H1 (cell line): ENCODE measurements around the gene SND1. TPM values are rescaled to one million over a fixed set of nuclear protein-coding genes. Genes with fewer than 3 reads are reported as not detected.
A peak's percentile ranks its signal among the peaks of the same experiment; 100 is the strongest.

ENCODE experiments used
- CTCF ChIA-PET: fragments of 300-600 bp; sonication (Branson Sonifier 250); formaldehyde crosslinking; loops from one replicate; lab custom pipeline; 2021; ENCODE audit not compliant: partially characterized antibody; lab: Charles Lee
- POLR2A ChIA-PET: fragments of 300-600 bp; sonication (Branson Sonifier 250); formaldehyde crosslinking; loops from one replicate; lab custom pipeline; 2021; ENCODE audit warnings: inconsistent platforms; ENCODE audit not compliant: partially characterized antibody; lab: Charles Lee
- DNase-seq, 2 experiments: peaks; one replicate each; pipeline versions ENCODE4 v3.0.0 to v3.0.0-alpha.2; 2010 to 2022; ENCODE audit warnings: low spot score in 2 of 2, low read depth in 1 of 2, mixed read lengths in 1 of 2
- FAIRE-seq: peaks from 2 replicates; lab custom pipeline; 2011; peaks lifted over from hg19 to GRCh38; lab: Jason Lieb, UNC
- H2AFZ ChIP-seq: 2 replicates; pipeline ENCODE4 v1.8.1; 2012; ENCODE audit warnings: low read length, inconsistent platforms
- H2AK5ac ChIP-seq: 2 replicates; pipeline ENCODE4 v1.6.1; 2013; ENCODE audit warnings: low read depth, low read length
- H2BK120ac ChIP-seq: replicated peaks from 2 replicates; pipeline ENCODE3; 2013; ENCODE audit warnings: low read depth, low read length, inconsistent platforms
- H2BK12ac ChIP-seq: 2 replicates; pipeline ENCODE4 v1.6.1; 2013; ENCODE audit warnings: low read depth, low read length
- H2BK15ac ChIP-seq: 2 replicates; pipeline ENCODE4 v1.6.1; 2013; ENCODE audit warnings: low read length
- H2BK20ac ChIP-seq: 2 replicates; pipeline ENCODE4 v1.6.1; 2013; ENCODE audit warnings: low read length
- H2BK5ac ChIP-seq: 2 replicates; pipeline ENCODE4 v1.6.1; 2013; ENCODE audit warnings: low read depth, low read length
- H3K14ac ChIP-seq: 2 replicates; pipeline ENCODE4 v1.6.1; 2013; ENCODE audit warnings: inconsistent platforms; ENCODE audit not compliant: insufficient read length
- H3K18ac ChIP-seq: 2 replicates; pipeline ENCODE4 v1.6.1; 2013; ENCODE audit warnings: low read length; ENCODE audit errors: extremely low read depth
- H3K23ac ChIP-seq: 2 replicates; pipeline ENCODE4 v1.6.1; 2013; ENCODE audit warnings: inconsistent platforms; ENCODE audit not compliant: insufficient read length
- H3K23me2 ChIP-seq: 2 replicates; pipeline ENCODE4 v1.6.1; 2013; ENCODE audit warnings: low read depth, low read length
- H3K27ac ChIP-seq: 2 replicates; pipeline ENCODE4 v1.6.1; 2011; ENCODE audit warnings: low read depth, low read length, inconsistent platforms
- H3K27me3 ChIP-seq, 4 experiments: replicated peaks in 1 of 4; 1 replicate in 1 of 4; 2 replicates in 3 of 4; pipeline versions ENCODE4 v1.6.1 to v1.8.1; 2011 to 2013; ENCODE audit warnings: low read length in 3 of 4, mild to moderate bottlenecking in 3 of 4, inconsistent platforms in 2 of 4, mixed read lengths in 2 of 4, moderate library complexity in 1 of 4; ENCODE audit not compliant: control insufficient read depth in 3 of 4, insufficient read depth in 3 of 4; ENCODE audit errors: extremely low read depth in 1 of 4
- H3K36me3 ChIP-seq, 4 experiments: 2 replicates each; pipeline versions ENCODE4 v1.6.1 to v1.8.1; 2011 to 2013; ENCODE audit warnings: mild to moderate bottlenecking in 4 of 4, low read length in 3 of 4, moderate library complexity in 2 of 4, control low read depth in 1 of 4, inconsistent platforms in 1 of 4; ENCODE audit not compliant: insufficient read depth in 4 of 4, control insufficient read depth in 2 of 4
- H3K4ac ChIP-seq: replicated peaks from 2 replicates; pipeline ENCODE3; 2013; ENCODE audit warnings: low read length, low read depth, mixed read lengths, inconsistent platforms; ENCODE audit not compliant: insufficient read length
- H3K4me1 ChIP-seq, 4 experiments: replicated peaks in 1 of 4; 1 replicate in 1 of 4; 2 replicates in 3 of 4; pipeline versions ENCODE4 v1.6.1 to v1.8.1; 2011 to 2013; ENCODE audit warnings: low read length in 3 of 4, inconsistent platforms in 2 of 4, mixed read lengths in 1 of 4; ENCODE audit not compliant: insufficient read depth in 4 of 4, control insufficient read depth in 3 of 4
- H3K4me2 ChIP-seq, 2 experiments: 2 replicates each; pipeline versions ENCODE4 v1.6.1 to v1.8.1; 2011 to 2013; ENCODE audit warnings: low read depth in 2 of 2, low read length in 2 of 2, control low read depth in 1 of 2, inconsistent platforms in 1 of 2, mild to moderate bottlenecking in 1 of 2; ENCODE audit not compliant: insufficient read depth in 1 of 2
- H3K4me3 ChIP-seq, 4 experiments: fragments of 200-600, 300-600 bp in 1 of 4; sonication (generic), shearing (Covaris generic), sonication (Bioruptor Twin) in 1 of 4; 2 replicates each; pipeline versions ENCODE4 v1.5.1 to v1.8.1; 2011 to 2016; ENCODE audit warnings: low read length in 4 of 4, low read depth in 3 of 4, control low read depth in 2 of 4, inconsistent platforms in 2 of 4, mild to moderate bottlenecking in 2 of 4, mixed read lengths in 1 of 4, moderate library complexity in 1 of 4; ENCODE audit not compliant: insufficient read depth in 2 of 4; ENCODE audit errors: extremely low read depth in 1 of 4
- H3K56ac ChIP-seq: replicated peaks from 2 replicates; pipeline ENCODE3; 2013; ENCODE audit warnings: low read depth, mild to moderate bottlenecking, mixed read lengths, low read length, inconsistent platforms; ENCODE audit not compliant: insufficient read length
- H3K79me1 ChIP-seq: 2 replicates; pipeline ENCODE4 v1.6.1; 2013; ENCODE audit warnings: low read depth, low read length, control low read depth
- H3K79me2 ChIP-seq, 2 experiments: 2 replicates each; pipeline versions ENCODE4 v1.6.1 to v1.8.1; 2012 to 2013; ENCODE audit warnings: low read length in 2 of 2, mild to moderate bottlenecking in 2 of 2, inconsistent platforms in 1 of 2; ENCODE audit not compliant: insufficient read depth in 2 of 2, control insufficient read depth in 1 of 2
- H3K9ac ChIP-seq, 4 experiments: replicated peaks in 1 of 4; 1 replicate in 1 of 4; 2 replicates in 3 of 4; pipeline versions ENCODE4 v1.6.1 to v1.8.1; 2011 to 2013; ENCODE audit warnings: low read depth in 3 of 4, low read length in 3 of 4, control low read depth in 2 of 4, mild to moderate bottlenecking in 2 of 4, moderate library complexity in 2 of 4, inconsistent platforms in 1 of 4; ENCODE audit errors: extremely low read depth in 1 of 4
- H3K9me3 ChIP-seq, 2 experiments: 2 replicates each; pipeline versions ENCODE4 v1.6.1 to v1.8.1; 2012 to 2013; ENCODE audit warnings: mild to moderate bottlenecking in 2 of 2, moderate library complexity in 2 of 2, control low read depth in 1 of 2, inconsistent platforms in 1 of 2, low read depth in 1 of 2, low read length in 1 of 2, mixed read lengths in 1 of 2; ENCODE audit not compliant: insufficient read depth in 2 of 2
- H4K20me1 ChIP-seq, 2 experiments: replicated peaks in 1 of 2; 2 replicates each; pipeline versions ENCODE3 to v1.8.1; 2011 to 2013; ENCODE audit warnings: inconsistent platforms in 2 of 2, low read length in 2 of 2, mild to moderate bottlenecking in 1 of 2; ENCODE audit not compliant: insufficient read depth in 2 of 2, control insufficient read depth in 1 of 2
- H4K5ac ChIP-seq: 2 replicates; pipeline ENCODE4 v1.6.1; 2013; ENCODE audit warnings: low read length, low read depth, mixed read lengths, inconsistent platforms; ENCODE audit not compliant: insufficient read length
- H4K8ac ChIP-seq: 2 replicates; pipeline ENCODE4 v1.8.0; 2013; ENCODE audit warnings: mild to moderate bottlenecking, moderate library complexity, low read length, inconsistent platforms; ENCODE audit not compliant: insufficient read depth; ENCODE audit errors: extremely low read depth
- H4K91ac ChIP-seq: replicated peaks from 2 replicates; pipeline ENCODE3; 2013; ENCODE audit warnings: low read length, mixed read lengths, inconsistent platforms; ENCODE audit not compliant: insufficient read length
- BRCA1 ChIP-seq: IDR thresholded peaks from 2 replicates; pipeline ENCODE4 v1.6.1; 2012; ENCODE audit warnings: low read depth, low read length, improper control_type of control experiment
- CEBPB ChIP-seq: IDR thresholded peaks from 2 replicates; pipeline ENCODE4 v1.6.1; 2012; ENCODE audit warnings: low read depth, low read length
- CREB1 ChIP-seq: IDR thresholded peaks from 2 replicates; pipeline ENCODE4 v1.6.1; 2012; ENCODE audit warnings: inconsistent platforms
- JUND ChIP-seq: IDR thresholded peaks from 2 replicates; pipeline ENCODE4 v1.6.1; 2011; ENCODE audit warnings: mild to moderate bottlenecking, improper control_type of control experiment, low read length
- KDM1A ChIP-seq: fragments of 200-600, 300-600 bp; sonication (generic); IDR thresholded peaks from 2 replicates; pipeline ENCODE4 v1.7.1; 2016; ENCODE audit warnings: mild to moderate bottlenecking, low read length, borderline replicate concordance
- MAFK ChIP-seq: IDR thresholded peaks from 2 replicates; pipeline ENCODE4 v1.6.1; 2012; ENCODE audit warnings: low read depth, mild to moderate bottlenecking, improper control_type of control experiment, low read length
- MAX ChIP-seq: IDR thresholded peaks from 2 replicates; pipeline ENCODE4 v1.6.1; 2012; ENCODE audit warnings: inconsistent platforms
- POU5F1 ChIP-seq: IDR thresholded peaks from 2 replicates; pipeline ENCODE4 v1.6.1; 2011; ENCODE audit warnings: low read depth, mild to moderate bottlenecking, low read length, moderate library complexity
- SIN3A ChIP-seq, 2 experiments: IDR thresholded peaks in 1 of 2; conservative IDR thresholded peaks in 1 of 2; 2 replicates each; pipeline ENCODE4 v1.6.1; 2011 to 2012; ENCODE audit warnings: low read length in 2 of 2, improper control_type of control experiment in 1 of 2, low read depth in 1 of 2, mild to moderate bottlenecking in 1 of 2
- SP2 ChIP-seq: IDR thresholded peaks from 2 replicates; pipeline ENCODE4 v1.6.1; 2012; ENCODE audit warnings: mild to moderate bottlenecking, low read length, inconsistent platforms
- SRF ChIP-seq: IDR thresholded peaks from 2 replicates; pipeline ENCODE4 v1.6.1; 2011; ENCODE audit warnings: mild to moderate bottlenecking, low read depth, low read length, moderate library complexity
- TEAD4 ChIP-seq: IDR thresholded peaks from 2 replicates; pipeline ENCODE4 v1.6.1; 2012; ENCODE audit warnings: low read depth, low read length, inconsistent platforms, mixed read lengths
- USF2 ChIP-seq: IDR thresholded peaks from 2 replicates; pipeline ENCODE4 v1.6.1; 2011; ENCODE audit warnings: low read length, improper control_type of control experiment
- YY1 ChIP-seq: IDR thresholded peaks from 2 replicates; pipeline ENCODE4 v1.6.1; 2011; ENCODE audit warnings: low read depth, mild to moderate bottlenecking, low read length
- WGBS, 2 experiments: shearing (Covaris generic) in 1 of 2; methylation state at CpG; one replicate each; pipeline versions ENCODE4 v1.1.6 to v1.1.7; 2013 to 2015; ENCODE audit warnings: low lambda C conversion rate in 2 of 2, mixed read lengths in 2 of 2, inconsistent platforms in 1 of 2, low coverage in 1 of 2, missing lambda C conversion rate in 1 of 2; ENCODE audit not compliant: insufficient replicate concordance in 2 of 2, insufficient coverage in 1 of 2, insufficient read length in 1 of 2; ENCODE audit errors: extremely low coverage in 1 of 2, missing lambda C conversion rate in 1 of 2; 5-methylcytosine and 5-hydroxymethylcytosine counted together
- polyA plus RNA-seq, 7 experiments: library from polyadenylated mRNA; depleted of rRNA in 3 of 7; stranded (reverse) in 5 of 7; unstranded in 2 of 7; fragments of >200 nt in 5 of 7; fragments of 200-250 nt in 2 of 7; gene quantifications; 1 replicate in 5 of 7; 2 replicates in 1 of 7; 4 replicates in 1 of 7; pipeline versions ENCODE4 v1.2.1 to v1.2.3, GENCODE V29; 2011 to 2013; ENCODE audit warnings: missing spikeins in 2 of 7, mixed read lengths in 2 of 7
- total RNA-seq: library from RNA; stranded (reverse); fragmentation: NEBNext Ultra II Directional; extraction: Animal tissue kit (Norgen Biotek cat#: 25700); gene quantifications from 2 replicates; pipeline ENCODE4 v1.2.1, GENCODE V29; 2021

The SND1 gene
- total and polyA plus RNA-seq, 2 of the 8 experiments (the other 6 are each of a cell fraction or from before 2014, with no cell fraction given): 122 to 290 TPM

- H2BK12ac ChIP-seq: no peak overlapping the region
- H3K9me3 ChIP-seq: no peaks in the 10 kb centered on the region
- H4K8ac ChIP-seq: peak overlapping the region; percentile 1; the same call in 1 of the 2 replicates
- no peak overlapping the region for H3K18ac ChIP-seq
- peaks cover 2% of the 10 kb centered on the region; the same call in 1 of the 2 replicates for H3K79me1 ChIP-seq
- WGBS, 2 experiments: 94% methylated on average over 17 of the region's 19 CpGs; no CpG with 5 or more reads in 1 of the 2 experiments
- H3K79me2 ChIP-seq: no peaks in the 10 kb centered on the region
- no peak overlapping the region for H4K5ac ChIP-seq
- no peak overlapping the region for H3K9ac ChIP-seq
- no peak overlapping the region for H2AK5ac ChIP-seq
- H3K36me3 ChIP-seq: peaks cover 0 to 4% (median 3%) of the 10 kb centered on the region in 4 experiments; a peak in 2 of 8 replicates
- no peak overlapping the region for H3K14ac ChIP-seq
- no peak overlapping the region for H3K4me2 ChIP-seq
- no peak overlapping the region for H3K23ac ChIP-seq
- no peak overlapping the region for H4K91ac ChIP-seq
- H3K4me1 ChIP-seq: peaks cover 0 to 8% (median 2%) of the 10 kb centered on the region in 4 experiments; a peak in 3 of 7 replicates
- ChIA-PET CTCF (interaction anchor here (0.8 to 16.6 kb wide), 9 partner anchors 8 to 144 kb away, joined by 3 to 135 read pairs (median 5); no protein-coding TSS in a partner anchor), POLR2A (interaction anchor here (1.4 kb wide), 1 partner anchor 18 kb away, joined by 3 read pairs; no protein-coding TSS in a partner anchor)
- H3K56ac ChIP-seq: no peak overlapping the region
- no peaks in the 10 kb centered on the region for H3K27me3 ChIP-seq
- H2AFZ ChIP-seq: no peak overlapping the region
- H3K4ac ChIP-seq: no peak overlapping the region
- H2BK15ac ChIP-seq: no peak overlapping the region
- DNase-seq: no peak
- peak overlapping the region; percentile 24; the same call in 1 of the 2 replicates for H2BK5ac ChIP-seq
- no peak overlapping the region for H3K27ac ChIP-seq
- FAIRE-seq: no peak
- no peak overlapping the region for H2BK120ac ChIP-seq
- no peak overlapping the region for H3K4me3 ChIP-seq
- H2BK20ac ChIP-seq: no peak overlapping the region
- H4K20me1 ChIP-seq: peaks cover 4 to 9% of the 10 kb centered on the region in 2 experiments
- no peaks in the 10 kb centered on the region for H3K23me2 ChIP-seq
- TF ChIP-seq CREB1 (no peak), BRCA1 (no peak), POU5F1 (no peak), CEBPB (no peak), TEAD4 (no peak), KDM1A (no peak), MAFK (no peak), JUND (no peak), SP2 (no peak), MAX (no peak), YY1 (no peak), SRF (no peak), USF2 (no peak), SIN3A (conservative IDR thresholded peaks at IDR 0.05 in 1 of 2, IDR thresholded peaks at IDR 0.05 in 1 of 2; ENCODE audit: low read depth in 1 of 2, low read length in 2 of 2) (no peak)
Measured at GRCh38 chr7:128074336-128074735, 422.3 kb downstream of the SND1 start.
